H1 (cell line): ENCODE data around the gene SLC25A42. TPM values are rescaled to one million over a fixed set of nuclear protein-coding genes. Genes with fewer than 3 reads are reported as not detected.

Experiments used
- CTCF ChIA-PET: fragments of 300-600 bp; sonication (Branson Sonifier 250); formaldehyde crosslinking; loops from one replicate; lab custom pipeline; 2021; ENCODE audit not compliant: partially characterized antibody; lab: Charles Lee
- POLR2A ChIA-PET: fragments of 300-600 bp; sonication (Branson Sonifier 250); formaldehyde crosslinking; loops from one replicate; lab custom pipeline; 2021; ENCODE audit warnings: inconsistent platforms; ENCODE audit not compliant: partially characterized antibody; lab: Charles Lee
- DNase-seq, 2 experiments: peaks; one replicate each; pipeline versions ENCODE4 v3.0.0 to v3.0.0-alpha.2; 2010 to 2022; ENCODE audit warnings: low spot score in 2 of 2, low read depth in 1 of 2, mixed read lengths in 1 of 2
- FAIRE-seq: peaks from 2 replicates; lab custom pipeline; 2011; peaks lifted over from hg19 to GRCh38; lab: Jason Lieb, UNC
- H2AFZ ChIP-seq: 2 replicates; pipeline ENCODE4 v1.8.1; 2012; ENCODE audit warnings: low read length, inconsistent platforms
- H2AK5ac ChIP-seq: 2 replicates; pipeline ENCODE4 v1.6.1; 2013; ENCODE audit warnings: low read depth, low read length
- H2BK120ac ChIP-seq: replicated peaks from 2 replicates; pipeline ENCODE3; 2013; ENCODE audit warnings: low read depth, low read length, inconsistent platforms
- H2BK12ac ChIP-seq: 2 replicates; pipeline ENCODE4 v1.6.1; 2013; ENCODE audit warnings: low read depth, low read length
- H2BK15ac ChIP-seq: 2 replicates; pipeline ENCODE4 v1.6.1; 2013; ENCODE audit warnings: low read length
- H2BK20ac ChIP-seq: 2 replicates; pipeline ENCODE4 v1.6.1; 2013; ENCODE audit warnings: low read length
- H2BK5ac ChIP-seq: 2 replicates; pipeline ENCODE4 v1.6.1; 2013; ENCODE audit warnings: low read depth, low read length
- H3K14ac ChIP-seq: 2 replicates; pipeline ENCODE4 v1.6.1; 2013; ENCODE audit warnings: inconsistent platforms; ENCODE audit not compliant: insufficient read length
- H3K18ac ChIP-seq: 2 replicates; pipeline ENCODE4 v1.6.1; 2013; ENCODE audit warnings: low read length; ENCODE audit errors: extremely low read depth
- H3K23ac ChIP-seq: 2 replicates; pipeline ENCODE4 v1.6.1; 2013; ENCODE audit warnings: inconsistent platforms; ENCODE audit not compliant: insufficient read length
- H3K23me2 ChIP-seq: 2 replicates; pipeline ENCODE4 v1.6.1; 2013; ENCODE audit warnings: low read depth, low read length
- H3K27ac ChIP-seq: 2 replicates; pipeline ENCODE4 v1.6.1; 2011; ENCODE audit warnings: low read depth, low read length, inconsistent platforms
- H3K27me3 ChIP-seq, 4 experiments: replicated peaks in 1 of 4; 1 replicate in 1 of 4; 2 replicates in 3 of 4; pipeline versions ENCODE4 v1.6.1 to v1.8.1; 2011 to 2013; ENCODE audit warnings: low read length in 3 of 4, mild to moderate bottlenecking in 3 of 4, inconsistent platforms in 2 of 4, mixed read lengths in 2 of 4, moderate library complexity in 1 of 4; ENCODE audit not compliant: control insufficient read depth in 3 of 4, insufficient read depth in 3 of 4; ENCODE audit errors: extremely low read depth in 1 of 4
- H3K36me3 ChIP-seq, 4 experiments: 2 replicates each; pipeline versions ENCODE4 v1.6.1 to v1.8.1; 2011 to 2013; ENCODE audit warnings: mild to moderate bottlenecking in 4 of 4, low read length in 3 of 4, moderate library complexity in 2 of 4, control low read depth in 1 of 4, inconsistent platforms in 1 of 4; ENCODE audit not compliant: insufficient read depth in 4 of 4, control insufficient read depth in 2 of 4
- H3K4ac ChIP-seq: replicated peaks from 2 replicates; pipeline ENCODE3; 2013; ENCODE audit warnings: low read length, low read depth, mixed read lengths, inconsistent platforms; ENCODE audit not compliant: insufficient read length
- H3K4me1 ChIP-seq, 4 experiments: replicated peaks in 1 of 4; 1 replicate in 1 of 4; 2 replicates in 3 of 4; pipeline versions ENCODE4 v1.6.1 to v1.8.1; 2011 to 2013; ENCODE audit warnings: low read length in 3 of 4, inconsistent platforms in 2 of 4, mixed read lengths in 1 of 4; ENCODE audit not compliant: insufficient read depth in 4 of 4, control insufficient read depth in 3 of 4
- H3K4me2 ChIP-seq, 2 experiments: 2 replicates each; pipeline versions ENCODE4 v1.6.1 to v1.8.1; 2011 to 2013; ENCODE audit warnings: low read depth in 2 of 2, low read length in 2 of 2, control low read depth in 1 of 2, inconsistent platforms in 1 of 2, mild to moderate bottlenecking in 1 of 2; ENCODE audit not compliant: insufficient read depth in 1 of 2
- H3K4me3 ChIP-seq, 4 experiments: fragments of 200-600, 300-600 bp in 1 of 4; sonication (generic), shearing (Covaris generic), sonication (Bioruptor Twin) in 1 of 4; 2 replicates each; pipeline versions ENCODE4 v1.5.1 to v1.8.1; 2011 to 2016; ENCODE audit warnings: low read length in 4 of 4, low read depth in 3 of 4, control low read depth in 2 of 4, inconsistent platforms in 2 of 4, mild to moderate bottlenecking in 2 of 4, mixed read lengths in 1 of 4, moderate library complexity in 1 of 4; ENCODE audit not compliant: insufficient read depth in 2 of 4; ENCODE audit errors: extremely low read depth in 1 of 4
- H3K56ac ChIP-seq: replicated peaks from 2 replicates; pipeline ENCODE3; 2013; ENCODE audit warnings: low read depth, mild to moderate bottlenecking, mixed read lengths, low read length, inconsistent platforms; ENCODE audit not compliant: insufficient read length
- H3K79me1 ChIP-seq: 2 replicates; pipeline ENCODE4 v1.6.1; 2013; ENCODE audit warnings: low read depth, low read length, control low read depth
- H3K79me2 ChIP-seq, 2 experiments: 2 replicates each; pipeline versions ENCODE4 v1.6.1 to v1.8.1; 2012 to 2013; ENCODE audit warnings: low read length in 2 of 2, mild to moderate bottlenecking in 2 of 2, inconsistent platforms in 1 of 2; ENCODE audit not compliant: insufficient read depth in 2 of 2, control insufficient read depth in 1 of 2
- H3K9ac ChIP-seq, 4 experiments: replicated peaks in 1 of 4; 1 replicate in 1 of 4; 2 replicates in 3 of 4; pipeline versions ENCODE4 v1.6.1 to v1.8.1; 2011 to 2013; ENCODE audit warnings: low read depth in 3 of 4, low read length in 3 of 4, control low read depth in 2 of 4, mild to moderate bottlenecking in 2 of 4, moderate library complexity in 2 of 4, inconsistent platforms in 1 of 4; ENCODE audit errors: extremely low read depth in 1 of 4
- H3K9me3 ChIP-seq, 2 experiments: 2 replicates each; pipeline versions ENCODE4 v1.6.1 to v1.8.1; 2012 to 2013; ENCODE audit warnings: mild to moderate bottlenecking in 2 of 2, moderate library complexity in 2 of 2, control low read depth in 1 of 2, inconsistent platforms in 1 of 2, low read depth in 1 of 2, low read length in 1 of 2, mixed read lengths in 1 of 2; ENCODE audit not compliant: insufficient read depth in 2 of 2
- H4K20me1 ChIP-seq, 2 experiments: replicated peaks in 1 of 2; 2 replicates each; pipeline versions ENCODE3 to v1.8.1; 2011 to 2013; ENCODE audit warnings: inconsistent platforms in 2 of 2, low read length in 2 of 2, mild to moderate bottlenecking in 1 of 2; ENCODE audit not compliant: insufficient read depth in 2 of 2, control insufficient read depth in 1 of 2
- H4K5ac ChIP-seq: 2 replicates; pipeline ENCODE4 v1.6.1; 2013; ENCODE audit warnings: low read length, low read depth, mixed read lengths, inconsistent platforms; ENCODE audit not compliant: insufficient read length
- H4K8ac ChIP-seq: 2 replicates; pipeline ENCODE4 v1.8.0; 2013; ENCODE audit warnings: mild to moderate bottlenecking, moderate library complexity, low read length, inconsistent platforms; ENCODE audit not compliant: insufficient read depth; ENCODE audit errors: extremely low read depth
- H4K91ac ChIP-seq: replicated peaks from 2 replicates; pipeline ENCODE3; 2013; ENCODE audit warnings: low read length, mixed read lengths, inconsistent platforms; ENCODE audit not compliant: insufficient read length
- CHD2 ChIP-seq: IDR thresholded peaks from 2 replicates; pipeline ENCODE4 v1.6.1; 2012; ENCODE audit warnings: low read length, improper control_type of control experiment
- CREB1 ChIP-seq: IDR thresholded peaks from 2 replicates; pipeline ENCODE4 v1.6.1; 2012; ENCODE audit warnings: inconsistent platforms
- EZH2 ChIP-seq: fragments of 200-600 bp; sonication (generic); IDR thresholded peaks from 2 replicates; pipeline ENCODE4 v1.7.1; 2012; ENCODE audit warnings: low read depth, mild to moderate bottlenecking, moderate library complexity, low read length, inconsistent platforms; ENCODE audit not compliant: severe bottlenecking
- HDAC2 ChIP-seq, 2 experiments: fragments of 300-600 bp in 1 of 2; sonication (generic) in 1 of 2; IDR thresholded peaks; 2 replicates each; pipeline ENCODE4 v1.6.1; 2011 to 2012; ENCODE audit warnings: low read depth in 2 of 2, low read length in 2 of 2, mild to moderate bottlenecking in 2 of 2, moderate library complexity in 2 of 2, borderline replicate concordance in 1 of 2, inconsistent platforms in 1 of 2
- JUND ChIP-seq: IDR thresholded peaks from 2 replicates; pipeline ENCODE4 v1.6.1; 2011; ENCODE audit warnings: mild to moderate bottlenecking, improper control_type of control experiment, low read length
- KDM5A ChIP-seq: fragments of 200-600 bp; IDR thresholded peaks from 2 replicates; pipeline ENCODE4 v1.7.1; 2012; ENCODE audit warnings: mild to moderate bottlenecking, low read length, inconsistent platforms, mixed read lengths
- POLR2AphosphoS5 ChIP-seq: IDR thresholded peaks from 2 replicates; pipeline ENCODE4 v1.6.1; 2011; ENCODE audit warnings: low read depth, low read length
- POU5F1 ChIP-seq: IDR thresholded peaks from 2 replicates; pipeline ENCODE4 v1.6.1; 2011; ENCODE audit warnings: low read depth, mild to moderate bottlenecking, low read length, moderate library complexity
- SAP30 ChIP-seq: fragments of 300-600 bp; sonication (generic); IDR thresholded peaks from 2 replicates; pipeline ENCODE4 v1.7.1; 2012; ENCODE audit warnings: low read length, moderate library complexity, mild to moderate bottlenecking, inconsistent platforms; ENCODE audit not compliant: insufficient read depth, insufficient replicate concordance
- SIX5 ChIP-seq: IDR thresholded peaks from 2 replicates; pipeline ENCODE4 v1.6.1; 2011; ENCODE audit warnings: mild to moderate bottlenecking, low read depth, low read length
- SP1 ChIP-seq: IDR thresholded peaks from 2 replicates; pipeline ENCODE4 v1.6.1; 2011; ENCODE audit warnings: low read depth, low read length
- SP4 ChIP-seq: IDR thresholded peaks from 2 replicates; pipeline ENCODE4 v1.6.1; 2012; ENCODE audit warnings: low read length, inconsistent platforms
- TBP ChIP-seq: IDR thresholded peaks from 2 replicates; pipeline ENCODE4 v1.6.1; 2011; ENCODE audit warnings: low read depth, low read length, improper control_type of control experiment
- TCF12 ChIP-seq: IDR thresholded peaks from 2 replicates; pipeline ENCODE4 v1.6.1; 2011; ENCODE audit warnings: low read depth, mild to moderate bottlenecking, low read length
- ZNF274 ChIP-seq: IDR thresholded peaks from 2 replicates; pipeline ENCODE4 v1.7.0; 2012; ENCODE audit warnings: low read length, borderline replicate concordance; ENCODE audit errors: extremely low read depth
- whole genome bisulfite sequencing, 2 experiments: shearing (Covaris generic) in 1 of 2; methylation state at CpG; one replicate each; pipeline versions ENCODE4 v1.1.6 to v1.1.7; 2013 to 2015; ENCODE audit warnings: low lambda C conversion rate in 2 of 2, mixed read lengths in 2 of 2, inconsistent platforms in 1 of 2, low coverage in 1 of 2, missing lambda C conversion rate in 1 of 2; ENCODE audit not compliant: insufficient replicate concordance in 2 of 2, insufficient coverage in 1 of 2, insufficient read length in 1 of 2; ENCODE audit errors: extremely low coverage in 1 of 2, missing lambda C conversion rate in 1 of 2; 5-methylcytosine and 5-hydroxymethylcytosine counted together
- polyA plus RNA-seq, 7 experiments: library from polyadenylated mRNA; depleted of rRNA in 3 of 7; stranded (reverse) in 5 of 7; unstranded in 2 of 7; fragments of >200 nt in 5 of 7; fragments of 200-250 nt in 2 of 7; gene quantifications; 1 replicate in 5 of 7; 2 replicates in 1 of 7; 4 replicates in 1 of 7; pipeline versions ENCODE4 v1.2.1 to v1.2.3, GENCODE V29; 2011 to 2013; ENCODE audit warnings: missing spikeins in 2 of 7, mixed read lengths in 2 of 7
- total RNA-seq: library from RNA; stranded (reverse); fragmentation: NEBNext Ultra II Directional; extraction: Animal tissue kit (Norgen Biotek cat#: 25700); gene quantifications from 2 replicates; pipeline ENCODE4 v1.2.1, GENCODE V29; 2021

The SLC25A42 gene
- total and polyA plus RNA-seq, 2 of the 8 experiments (the other 6 are each of a cell fraction or from before 2014, with no cell fraction given) = 5.9 to 6.2 TPM

GRCh38 chr19:19052921-19053320 lies 10.9 kb upstream of the SLC25A42 start:
- no peaks in the 10 kb centered on the region for H3K4me1 ChIP-seq
- H3K27ac ChIP-seq = no peak overlapping the region
- H4K8ac ChIP-seq = no peak overlapping the region
- no peak overlapping the region for H2BK15ac ChIP-seq
- no peaks in the 10 kb centered on the region for H3K9me3 ChIP-seq
- no peak overlapping the region for H3K14ac ChIP-seq
- no peak overlapping the region for H2BK12ac ChIP-seq
- H3K56ac ChIP-seq = no peak overlapping the region
- 92% methylated on average over 1 of the region's 1 CpG; no CpG with 5 or more reads in 1 of the 2 experiments for WGBS, 2 experiments
- H4K20me1 ChIP-seq = peaks cover 13 to 31% of the 10 kb centered on the region in 2 experiments
- ChIA-PET POLR2A (interaction anchor here (0.7 to 2.9 kb wide), 3 partner anchors 10 to 58 kb away, joined by 3 to 14 read pairs (median 3); partner anchors contain the start of gene SLC25A42), CTCF (interaction anchor here (0.7 to 6.8 kb wide), 21 partner anchors 8 to 168 kb away, joined by 3 to 58 read pairs (median 11); no protein-coding TSS in a partner anchor)
- H3K9ac ChIP-seq = no peak overlapping the region
- H4K5ac ChIP-seq = no peak overlapping the region
- H4K91ac ChIP-seq = no peak overlapping the region
- H2BK120ac ChIP-seq = no peak overlapping the region
- no peak overlapping the region for H3K18ac ChIP-seq
- no peak overlapping the region for H3K4ac ChIP-seq
- H3K23me2 ChIP-seq = no peaks in the 10 kb centered on the region
- H2BK5ac ChIP-seq = no peak overlapping the region
- H2AK5ac ChIP-seq = no peak overlapping the region
- H3K4me3 ChIP-seq = no peak overlapping the region
- H3K27me3 ChIP-seq = no peaks in the 10 kb centered on the region; a peak in 1 of 7 replicates
- DNase-seq = no peak
- peaks cover 4% of the 10 kb centered on the region; the same call in 1 of the 2 replicates for H3K79me1 ChIP-seq
- no peak overlapping the region for H3K4me2 ChIP-seq
- H3K23ac ChIP-seq = no peak overlapping the region
- no peaks in the 10 kb centered on the region for H3K79me2 ChIP-seq
- H3K36me3 ChIP-seq = peaks cover 24 to 49% (median 44%) of the 10 kb centered on the region in 4 experiments
- H2BK20ac ChIP-seq = no peak overlapping the region
- no peak for FAIRE-seq
- no peak overlapping the region for H2AFZ ChIP-seq
- TF ChIP-seq KDM5A (no peak), SP4 (no peak), SP1 (no peak), HDAC2 (IDR thresholded peaks at IDR 0.05; ENCODE audit: borderline replicate concordance in 1 of 2, low read depth in 2 of 2, low read length in 2 of 2) (no peak), TBP (no peak), EZH2 (no peak), SIX5 (no peak), POU5F1 (no peak), POLR2AphosphoS5 (no peak), JUND (no peak), CREB1 (no peak), SAP30 (no peak), CHD2 (no peak), TCF12 (no peak), ZNF274 (no peak)
